Uterus (tissue), 2 donors: ENCODE results near the gene SLC52A3.

ENCODE experiments used
- POLR2A ChIP-seq, 2 donors: fragments of 450-650 bp; IDR thresholded peaks; one replicate each; pipeline ENCODE4 v1.6.1; 2016; ENCODE audit warnings: antibody characterized with exemption in 2 of 2, mild to moderate bottlenecking in 1 of 2, moderate library complexity in 1 of 2
- TF ChIP-seq, protein P1 (sequence below), 4 experiments: fragments of 200-600 bp in 2 of 4; fragments of 450-650 bp in 2 of 4; sonication (generic) in 2 of 4; IDR thresholded peaks; one replicate each; pipeline ENCODE4 v1.5.1; 2016 to 2019; ENCODE audit warnings: antibody characterized with exemption in 4 of 4, mild to moderate bottlenecking in 2 of 4, moderate library complexity in 1 of 4

DNA sequence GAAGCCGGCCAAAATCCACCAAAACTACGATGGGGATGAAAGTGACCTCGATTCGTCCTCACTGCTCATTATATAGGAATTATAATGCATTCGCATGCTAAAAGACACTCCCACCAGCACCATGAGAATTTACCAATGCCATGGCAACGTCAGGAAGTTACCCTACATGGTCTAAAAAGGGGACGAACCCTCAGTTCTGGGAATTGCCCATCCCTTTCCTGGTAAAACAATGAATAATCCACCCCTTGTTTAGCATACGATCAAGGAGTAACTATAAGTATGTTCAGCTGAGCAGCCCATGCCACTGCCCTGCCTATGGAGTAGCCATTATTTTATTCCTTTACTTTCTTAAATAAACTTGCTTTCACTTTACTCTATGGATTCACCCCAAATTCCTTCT is 45.1 kb upstream of the SLC52A3 start:
- no peak for TF ChIP-seq POLR2A (IDR thresholded peaks at IDR 0.05)
- TF ChIP-seq, protein P1, sequence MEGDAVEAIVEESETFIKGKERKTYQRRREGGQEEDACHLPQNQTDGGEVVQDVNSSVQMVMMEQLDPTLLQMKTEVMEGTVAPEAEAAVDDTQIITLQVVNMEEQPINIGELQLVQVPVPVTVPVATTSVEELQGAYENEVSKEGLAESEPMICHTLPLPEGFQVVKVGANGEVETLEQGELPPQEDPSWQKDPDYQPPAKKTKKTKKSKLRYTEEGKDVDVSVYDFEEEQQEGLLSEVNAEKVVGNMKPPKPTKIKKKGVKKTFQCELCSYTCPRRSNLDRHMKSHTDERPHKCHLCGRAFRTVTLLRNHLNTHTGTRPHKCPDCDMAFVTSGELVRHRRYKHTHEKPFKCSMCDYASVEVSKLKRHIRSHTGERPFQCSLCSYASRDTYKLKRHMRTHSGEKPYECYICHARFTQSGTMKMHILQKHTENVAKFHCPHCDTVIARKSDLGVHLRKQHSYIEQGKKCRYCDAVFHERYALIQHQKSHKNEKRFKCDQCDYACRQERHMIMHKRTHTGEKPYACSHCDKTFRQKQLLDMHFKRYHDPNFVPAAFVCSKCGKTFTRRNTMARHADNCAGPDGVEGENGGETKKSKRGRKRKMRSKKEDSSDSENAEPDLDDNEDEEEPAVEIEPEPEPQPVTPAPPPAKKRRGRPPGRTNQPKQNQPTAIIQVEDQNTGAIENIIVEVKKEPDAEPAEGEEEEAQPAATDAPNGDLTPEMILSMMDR (IDR thresholded peaks at IDR 0.05) = no peak
